Caco-2 (cell line): ENCODE data around the gene JPT2. TPM values are rescaled to one million over a fixed set of nuclear protein-coding genes. Genes with fewer than 3 reads are reported as not detected.

Source experiments
- BruUV-seq: library from RNA; stranded (reverse); fragments of 400-500 nt; replicated peaks from 2 replicates; lab custom pipeline; 2021; lab: Mats Ljungman, UMichigan
- CTCF ChIA-PET: fragments of 300-600 bp; sonication (Branson Sonifier 250); formaldehyde crosslinking; loops from one replicate; lab custom pipeline; 2022; ENCODE audit warnings: antibody characterized with exemption; lab: Charles Lee
- POLR2A ChIA-PET: fragments of 300-600 bp; sonication (Branson Sonifier 250); formaldehyde crosslinking; loops from one replicate; lab custom pipeline; 2022; ENCODE audit warnings: antibody characterized with exemption; lab: Charles Lee
- DNase-seq, 2 experiments: peaks; one replicate each; pipeline versions ENCODE4 v3.0.0 to v3.0.0-alpha.2; 2020 to 2022
- H3K27me3 ChIP-seq: replicated peaks from 2 replicates; pipeline ENCODE4 v1.6.0; 2011; ENCODE audit warnings: low read length; ENCODE audit not compliant: control insufficient read depth, insufficient read depth
- H3K36me3 ChIP-seq: 2 replicates; pipeline ENCODE4 v1.5.1; 2011; ENCODE audit warnings: low read length; ENCODE audit not compliant: control insufficient read depth, insufficient read depth
- H3K4me1 ChIP-seq: fragments of 250-450 bp; sonication (Bioruptor Pico); 2 replicates; pipeline ENCODE4 v1.5.1; 2020; ENCODE audit warnings: mild to moderate bottlenecking
- H3K4me3 ChIP-seq: 2 replicates; pipeline ENCODE4 v1.5.1; 2011; ENCODE audit warnings: low read depth, mild to moderate bottlenecking, control low read depth, low read length
- H3K9me3 ChIP-seq: fragments of 250-450 bp; sonication (Bioruptor Pico); 2 replicates; pipeline ENCODE4 v1.5.1; 2020; ENCODE audit warnings: mild to moderate bottlenecking, moderate library complexity
- H3K27ac Mint-ChIP-seq: one replicate; pipeline ENCODE4 v1.8.0; 2022; ENCODE audit warnings: mixed read lengths; ENCODE audit not compliant: unreplicated experiment
- H3K27me3 Mint-ChIP-seq: one replicate; pipeline ENCODE4 v1.8.0; 2022; ENCODE audit warnings: mixed read lengths; ENCODE audit not compliant: insufficient read depth, unreplicated experiment
- H3K36me3 Mint-ChIP-seq: one replicate; pipeline ENCODE4 v1.8.0; 2022; ENCODE audit warnings: mild to moderate bottlenecking, mixed read lengths; ENCODE audit not compliant: insufficient read depth, unreplicated experiment
- H3K4me1 Mint-ChIP-seq: one replicate; pipeline ENCODE4 v1.8.0; 2022; ENCODE audit warnings: low read depth, mixed read lengths; ENCODE audit not compliant: unreplicated experiment
- H3K4me3 Mint-ChIP-seq: one replicate; pipeline ENCODE4 v1.8.0; 2022; ENCODE audit warnings: mild to moderate bottlenecking, moderate library complexity, mixed read lengths; ENCODE audit not compliant: unreplicated experiment
- H3K9me3 Mint-ChIP-seq: one replicate; pipeline ENCODE4 v1.8.0; 2022; ENCODE audit warnings: mixed read lengths; ENCODE audit not compliant: unreplicated experiment
- CTCF ChIP-seq, 2 experiments: fragments of 200-600 bp in 1 of 2; IDR thresholded peaks; 1 replicate in 1 of 2; 2 replicates in 1 of 2; pipeline versions ENCODE4 v1.5.1 to v1.8.0; 2011 to 2022; ENCODE audit warnings: antibody characterized with exemption in 1 of 2, control low read depth in 1 of 2, inconsistent platforms in 1 of 2, low read depth in 1 of 2, low read length in 1 of 2, mild to moderate bottlenecking in 1 of 2, moderate library complexity in 1 of 2; ENCODE audit not compliant: insufficient read depth in 1 of 2, severe bottlenecking in 1 of 2, unreplicated experiment in 1 of 2
- intact Hi-C: fragments of 100-400 bp; cut with micrococcal nuclease; formaldehyde crosslinking; loops from one replicate; pipeline ENCODE4 v1.10.0; 2022; ENCODE audit not compliant: unreplicated experiment
- total RNA-seq: library from RNA; stranded (reverse); gene quantifications from 2 replicates; pipeline ENCODE4 v1.2.3, GENCODE V29; 2022

JPT2 gene
- total RNA-seq, 1 experiment from 2014 or later = 178 TPM

GRCh38 chr16:1678500-1679098 lies 520 bp downstream of the JPT2 start:
- TF ChIP-seq CTCF (IDR thresholded peaks at IDR 0.05; ENCODE audit: insufficient read depth in 1 of 2, low read depth in 1 of 2, low read length in 1 of 2, severe bottlenecking in 1 of 2, unreplicated experiment in 1 of 2) = no peak
- Histone ChIP-seq H3K4me1 (peaks cover 9% of the 10 kb centered on the region; the same call in 1 of the 2 replicates), H3K4me3 (peak overlapping the region; percentile 82), H3K27me3 (no peaks in the 10 kb centered on the region), H3K36me3 (no peaks in the 10 kb centered on the region), H3K9me3 (no peaks in the 10 kb centered on the region)
- H3K4me1 Mint-ChIP-seq = peaks cover 8% of the 10 kb centered on the region
- CTCF ChIA-PET = interaction anchor here (0.7 to 2.2 kb wide), 4 partner anchors 11 to 104 kb away, joined by 4 to 35 read pairs (median 9); partner anchors contain the start of genes MAPK8IP3, NUBP2 and SPSB3
- H3K27me3 Mint-ChIP-seq = no peaks in the 10 kb centered on the region
- H3K9me3 Mint-ChIP-seq = no peaks in the 10 kb centered on the region
- peak overlapping the region; percentile 96 for H3K4me3 Mint-ChIP-seq
- peak in 1 of 2 experiments; percentile 27 for DNase-seq
- intact Hi-C loops = loop anchor here (1.0 to 10.0 kb wide), 3 partner anchors 11 to 64 kb away; partner anchors contain the start of genes CRAMP1 and IFT140
- H3K27ac Mint-ChIP-seq = peak overlapping the region; percentile 91
- H3K36me3 Mint-ChIP-seq = peaks cover 46% of the 10 kb centered on the region
- BruUV-seq = TSS peak; percentile 58
- POLR2A ChIA-PET = interaction anchor here (0.5 to 1.2 kb wide), 8 partner anchors 8 to 286 kb away, joined by 3 to 17 read pairs (median 5); partner anchors contain the start of genes MAPK8IP3, NUBP2, RPS2 and SPSB3

GRCh38 chr16:1680361-1680760 lies 2.3 kb downstream of the JPT2 start:
- Mint-ChIP-seq H3K4me3 (peak overlapping the region; percentile 37), H3K27ac (peak overlapping the region; percentile 32), H3K36me3 (peaks cover 53% of the 10 kb centered on the region), H3K27me3 (no peaks in the 10 kb centered on the region), H3K9me3 (no peaks in the 10 kb centered on the region), H3K4me1 (peaks cover 2% of the 10 kb centered on the region)
- H3K9me3 ChIP-seq = no peaks in the 10 kb centered on the region
- POLR2A ChIA-PET = interaction anchor here (0.5 kb wide), 1 partner anchor 788 kb away, joined by 5 read pairs; no protein-coding TSS in a partner anchor
- no peaks in the 10 kb centered on the region; the same call in 1 of the 2 replicates for H3K36me3 ChIP-seq
- CTCF ChIA-PET = no interaction called here
- H3K4me3 ChIP-seq = no peak overlapping the region
- 0 out of 2 replicates have a peak, but pooled peaks cover under 1% of the 10 kb centered on the region for H3K4me1 ChIP-seq
- H3K27me3 ChIP-seq = no peaks in the 10 kb centered on the region
- intact Hi-C loops = no loop called here
- no peak for DNase-seq
- TF ChIP-seq CTCF (IDR thresholded peaks at IDR 0.05; ENCODE audit: insufficient read depth in 1 of 2, low read depth in 1 of 2, low read length in 1 of 2, severe bottlenecking in 1 of 2, unreplicated experiment in 1 of 2) = no peak
- no TSS peak for BruUV-seq

GRCh38 chr16:1681032-1681431 lies 3.0 kb downstream of the JPT2 start:
- H3K27me3 Mint-ChIP-seq = no peaks in the 10 kb centered on the region
- ChIA-PET CTCF (interaction anchor here (1.4 kb wide), 1 partner anchor 25 kb away, joined by 3 read pairs; the partner anchor contains the start of gene MAPK8IP3), POLR2A (no interaction called here)
- intact Hi-C loops = no loop called here
- H3K4me3 Mint-ChIP-seq = no peak overlapping the region
- H3K4me1 Mint-ChIP-seq = no peaks in the 10 kb centered on the region
- peak overlapping the region; percentile 48 for H3K27ac Mint-ChIP-seq
- no peaks in the 10 kb centered on the region for H3K9me3 Mint-ChIP-seq
- H3K36me3 Mint-ChIP-seq = peaks cover 58% of the 10 kb centered on the region
- no TSS peak for BruUV-seq
- Histone ChIP-seq H3K36me3 (no peaks in the 10 kb centered on the region; the same call in 1 of the 2 replicates), H3K4me3 (no peak overlapping the region), H3K27me3 (no peaks in the 10 kb centered on the region), H3K9me3 (no peaks in the 10 kb centered on the region), H3K4me1 (no peaks in the 10 kb centered on the region)
- DNase-seq = no peak
- TF ChIP-seq CTCF (IDR thresholded peaks at IDR 0.05; ENCODE audit: insufficient read depth in 1 of 2, low read depth in 1 of 2, low read length in 1 of 2, severe bottlenecking in 1 of 2, unreplicated experiment in 1 of 2) = no peak
